GM10847 (cell line): ENCODE measurements around the gene ABCB9.

ENCODE experiments used
- POLR2A ChIP-seq: IDR thresholded peaks from 2 replicates; pipeline ENCODE4 v1.6.1; 2011; ENCODE audit not compliant: insufficient read length; ENCODE audit errors: extremely low read depth

The ABCB9 gene

GRCh38 chr12:122946690-122947341 lies 19.4 kb downstream of the ABCB9 start:
- no peak for TF ChIP-seq POLR2A

- TF ChIP-seq POLR2A, result no peak
Observed at GRCh38 chr12:122944605-122945592, 21.4 kb downstream of the ABCB9 start.

GRCh38 chr12:122943196-122943595 lies 23.1 kb downstream of the ABCB9 start:
- TF ChIP-seq POLR2A, result no peak

- TF ChIP-seq POLR2A, result no peak
Observed at GRCh38 chr12:122942637-122943036, 23.6 kb downstream of the ABCB9 start.

- TF ChIP-seq POLR2A, result no peak
Observed at GRCh38 chr12:122939125-122939524, 27.1 kb downstream of the ABCB9 start.

- TF ChIP-seq POLR2A, result no peak
Observed at GRCh38 chr12:122937622-122938091, 28.6 kb downstream of the ABCB9 start.

GRCh38 chr12:122935318-122935717 lies 30.9 kb downstream of the ABCB9 start:
- no peak for TF ChIP-seq POLR2A

GRCh38 chr12:122934722-122935121 lies 31.5 kb downstream of the ABCB9 start:
- TF ChIP-seq POLR2A, result no peak

- TF ChIP-seq POLR2A, result no peak
Observed at GRCh38 chr12:122932207-122932606, 34.1 kb downstream of the ABCB9 start.

- TF ChIP-seq POLR2A, result no peak
Observed at GRCh38 chr12:122929812-122930211, 36.5 kb downstream of the ABCB9 start.

GRCh38 chr12:122929148-122929538 lies 37.1 kb downstream of the ABCB9 start:
- TF ChIP-seq POLR2A, result no peak

GRCh38 chr12:122928404-122929147 lies 37.7 kb downstream of the ABCB9 start:
- no peak for TF ChIP-seq POLR2A

- no peak for TF ChIP-seq POLR2A
Observed at GRCh38 chr12:122927756-122928403, 38.4 kb downstream of the ABCB9 start.

GRCh38 chr12:122921917-122922316 lies 44.3 kb downstream of the ABCB9 start:
- no peak for TF ChIP-seq POLR2A

- TF ChIP-seq POLR2A, result no peak
Observed at GRCh38 chr12:122920687-122921086, 45.6 kb downstream of the ABCB9 start.
